Measurements from ENCODE around the gene CCDC192. TPM values are rescaled to one million over a fixed set of nuclear protein-coding genes. Genes with fewer than 3 reads are reported as not detected.

Gene CCDC192
- total and polyA plus RNA-seq, 2 of the 4 experiments (the other 2 are of a cell fraction), result not detected

DNA sequence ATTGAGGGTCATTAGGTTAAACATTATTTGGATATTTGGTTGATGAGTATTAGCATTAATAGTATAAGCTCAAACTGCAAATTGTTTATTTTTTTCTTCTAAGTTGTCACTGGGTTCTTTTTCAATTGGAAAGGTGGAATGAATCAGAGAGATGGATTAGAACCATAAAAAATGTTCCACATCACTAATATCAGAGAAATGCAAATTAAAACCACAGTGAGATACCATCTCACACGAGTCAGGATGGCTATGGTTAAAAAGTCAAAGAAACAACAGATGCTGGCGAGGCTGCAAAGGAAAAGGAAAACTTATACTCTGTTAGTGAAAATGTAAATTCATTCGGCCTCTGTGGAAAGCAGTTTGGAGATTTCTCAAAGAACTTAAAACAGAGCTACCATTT lies 122.8 kb downstream of the CCDC192 start:
- Histone ChIP-seq H4K5ac (ENCODE audit: low read depth, low read length) (no peak overlapping the region), H3K36me3 (ENCODE audit: control insufficient read depth, insufficient read depth, low read length) (no peaks in the 10 kb centered on the region), H2BK15ac (ENCODE audit: low read depth, low read length) (no peak overlapping the region), H2BK20ac (ENCODE audit: low read depth, low read length) (no peak overlapping the region), H2BK120ac (ENCODE audit: low read depth, low read length) (no peak overlapping the region), H4K20me1 (ENCODE audit: insufficient read depth, low read length) (no peaks in the 10 kb centered on the region), H3K9me3 (ENCODE audit: control insufficient read depth, insufficient read depth, low read length) (no peaks in the 10 kb centered on the region), H3K4me3 (ENCODE audit: insufficient read depth, low read depth, low read length) (no peak overlapping the region), H3K9me1 (ENCODE audit: insufficient read depth, low read length) (no peaks in the 10 kb centered on the region), H3K4me1 (ENCODE audit: control insufficient read depth, insufficient read depth, low read length) (no peaks in the 10 kb centered on the region), H2AFZ (replicated peaks; ENCODE audit: low read length, poor library complexity) (no peak overlapping the region), H3K4ac (ENCODE audit: low read depth, low read length) (no peak overlapping the region; the same call in 1 of the 2 replicates), H3K14ac (replicated peaks; ENCODE audit: low read depth, low read length) (0 out of 2 replicates have a peak overlapping the region, but pooled peaks have one; percentile 42), H3K4me2 (ENCODE audit: low read depth, low read length) (peak overlapping the region; percentile 5; the same call in 1 of the 2 replicates), H3K27ac (ENCODE audit: insufficient read depth, low read length) (no peak overlapping the region), H3K18ac (ENCODE audit: low read depth, low read length) (no peak overlapping the region), H2BK5ac (ENCODE audit: low read depth, low read length, poor library complexity, severe bottlenecking) (no peak overlapping the region), H3K9ac (ENCODE audit: low read depth, low read length) (no peak overlapping the region), H3K56ac (ENCODE audit: extremely low read depth, insufficient read depth, low read length) (no peak overlapping the region), H3K23ac (ENCODE audit: low read depth, low read length) (no peak overlapping the region), H3K27me3 (ENCODE audit: control insufficient read depth, insufficient read depth, low read length) (no peaks in the 10 kb centered on the region), H3K79me1 (ENCODE audit: low read depth in 1 of 2, low read length in 2 of 2) (no peaks in the 10 kb centered on the region), H2AK5ac (ENCODE audit: low read depth, low read length) (no peak overlapping the region), H2AK9ac (replicated peaks; ENCODE audit: low read depth, low read length, poor library complexity) (no peak overlapping the region), H4K8ac (ENCODE audit: low read depth in 2 of 2, low read length in 2 of 2) (no peak overlapping the region), H4K91ac (ENCODE audit: insufficient read depth, low read depth, low read length) (no peak overlapping the region)
- no CpG with 5 or more reads among the region's 3 CpGs for WGBS, 2 experiments (ENCODE audit: extremely low coverage in 2 of 2, insufficient read length in 1 of 2)
- POLR2A ChIA-PET (ENCODE audit: unreplicated experiment), result no interaction called here
- ATAC-seq (ENCODE audit: low read depth) (peak; percentile 67), DNase-seq (peak; percentile 78)
- intact Hi-C loops (cut with micrococcal nuclease), result no loop called here
- CTCF ChIA-PET, result interaction anchor here (1.4 kb wide), 1 partner anchor 263 kb away, joined by 3 read pairs; no protein-coding TSS in a partner anchor
- no TSS peak for BruUV-seq (replicated peaks)
- in situ Hi-C loops (cut with MboI; ENCODE audit: low sequenced_read_pairs), result no loop called here
- TF ChIP-seq BHLHE40 (IDR thresholded peaks at IDR 0.05; ENCODE audit: low read depth, low read length), result peak; percentile 41; the same call in 1 of the 2 replicates
- no peak for TF ChIP-seq POLR2A (IDR thresholded peaks at IDR 0.05; ENCODE audit: low read depth, low read length)
- dilution Hi-C loops (cut with HindIII; ENCODE audit: low sequenced_read_pairs, unreplicated experiment), result no loop called here

Measured in IMR-90 (cell line).